ENCODE measurements around the gene CHID1.

GRCh38 chr11:904380-904779, 6.2 kb downstream of the CHID1 start:
- TF ChIP-seq POLR2A (IDR thresholded peaks at IDR 0.05) (no peak), CTCF (IDR thresholded peaks at IDR 0.05) (no peak), POLR2AphosphoS5 (IDR thresholded peaks at IDR 0.05) (no peak)
